NCI-H345 treated with DMSO at 0.1 percent for 48 hours (cell line): ENCODE measurements around the gene TUT4.

Experiments
- DNase-seq: peaks from one replicate; lab custom pipeline; 2025; ENCODE audit not compliant: unreplicated experiment; lab: John Stamatoyannopoulos, UW

Gene TUT4

GRCh38 chr1:52571783-52572182 lies 18.9 kb upstream of the TUT4 start:
- no peak for DNase-seq

- DNase-seq = no peak
Measured at GRCh38 chr1:52569449-52570210, 16.7 kb upstream of the TUT4 start.

DNA sequence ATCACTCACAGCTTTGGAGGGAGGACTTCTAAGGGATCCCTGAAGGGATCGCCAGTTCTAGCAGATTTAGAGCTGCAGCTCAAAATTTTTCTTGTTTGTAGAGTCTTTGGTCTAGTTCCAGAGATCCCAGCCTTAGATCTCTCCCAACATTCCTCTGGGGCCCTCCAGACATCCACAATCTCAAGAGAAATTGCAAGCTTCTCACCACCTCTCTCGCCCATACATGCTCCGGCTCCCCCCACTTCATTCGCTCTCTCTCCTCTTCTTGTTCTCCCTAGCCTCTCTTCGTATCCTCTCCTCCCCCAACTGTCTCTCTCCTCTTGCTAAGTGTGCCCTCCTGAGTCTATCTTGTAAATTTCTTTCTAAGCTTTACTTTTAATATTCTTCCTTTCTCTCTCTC lies 15.1 kb upstream of the TUT4 start:
- no peak for DNase-seq

DNA sequence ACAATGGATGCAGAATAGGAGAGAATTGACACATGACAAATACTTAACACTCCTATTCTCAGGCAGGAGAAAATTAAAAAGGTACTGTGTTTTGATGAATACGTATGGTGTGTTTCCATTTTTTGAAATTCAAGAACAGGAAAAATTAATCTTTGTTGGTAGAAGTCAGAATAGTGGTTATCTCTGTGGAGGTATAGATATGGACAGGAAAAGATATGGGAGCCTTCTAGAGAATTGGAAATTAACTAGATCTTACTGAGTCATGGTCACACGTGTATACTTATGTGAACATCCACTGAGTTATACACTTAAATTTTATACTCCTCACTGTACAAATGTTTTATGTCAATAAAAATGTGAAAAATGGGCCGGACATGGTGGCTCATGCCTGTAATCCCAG lies 9.9 kb upstream of the TUT4 start:
- no peak for DNase-seq

GRCh38 chr1:52559875-52560274 lies 7.0 kb upstream of the TUT4 start:
- no peak for DNase-seq

DNA sequence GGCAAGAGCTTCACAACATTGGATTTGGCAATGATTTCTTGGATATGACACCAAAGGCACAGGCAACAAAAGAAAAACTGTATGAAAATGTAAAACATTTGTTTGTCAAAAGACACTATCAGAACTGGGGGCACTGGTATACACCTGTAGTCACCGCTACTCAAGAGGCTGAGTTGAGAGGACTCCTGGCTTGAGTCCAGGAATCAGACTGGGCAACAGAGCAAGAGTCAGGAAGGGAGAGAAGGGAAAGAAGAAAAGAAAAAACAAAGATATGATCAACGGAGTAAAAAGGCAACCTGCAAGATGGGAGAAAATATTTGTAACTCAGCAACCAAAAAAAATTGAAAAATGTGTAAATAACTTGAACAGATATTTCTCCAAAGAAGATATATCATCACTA lies 6.0 kb upstream of the TUT4 start:
- peak; percentile 30 for DNase-seq

GRCh38 chr1:52556641-52557360 lies 3.9 kb upstream of the TUT4 start:
- DNase-seq = peak; percentile 19

DNA sequence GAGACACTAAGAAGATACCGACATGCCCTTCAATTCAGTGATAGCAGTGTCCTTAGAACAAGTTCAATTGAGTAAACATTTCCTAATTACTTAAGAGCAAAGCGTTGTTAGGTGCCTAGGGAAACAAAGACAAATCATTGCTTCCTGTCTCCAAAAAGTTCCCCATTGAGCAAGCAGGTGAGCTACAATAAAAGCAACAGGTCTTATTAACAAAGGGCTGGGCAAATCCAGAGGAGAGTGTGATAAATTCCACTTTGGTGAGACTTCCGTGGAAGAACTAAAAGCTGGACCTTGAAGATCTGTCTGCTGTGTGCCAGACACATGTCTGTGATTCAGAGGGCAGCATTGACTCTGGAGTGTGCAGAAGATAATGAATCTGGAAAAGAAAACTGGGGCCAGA lies 1.9 kb upstream of the TUT4 start:
- peak; percentile 61 for DNase-seq

GRCh38 chr1:52554267-52554640 lies 1.4 kb upstream of the TUT4 start:
- DNase-seq = no peak

GRCh38 chr1:52553362-52554266 lies 722 bp upstream of the TUT4 start:
- peak; percentile 49 for DNase-seq

GRCh38 chr1:52552236-52552504 lies 722 bp downstream of the TUT4 start:
- DNase-seq = peak; percentile 33

DNA sequence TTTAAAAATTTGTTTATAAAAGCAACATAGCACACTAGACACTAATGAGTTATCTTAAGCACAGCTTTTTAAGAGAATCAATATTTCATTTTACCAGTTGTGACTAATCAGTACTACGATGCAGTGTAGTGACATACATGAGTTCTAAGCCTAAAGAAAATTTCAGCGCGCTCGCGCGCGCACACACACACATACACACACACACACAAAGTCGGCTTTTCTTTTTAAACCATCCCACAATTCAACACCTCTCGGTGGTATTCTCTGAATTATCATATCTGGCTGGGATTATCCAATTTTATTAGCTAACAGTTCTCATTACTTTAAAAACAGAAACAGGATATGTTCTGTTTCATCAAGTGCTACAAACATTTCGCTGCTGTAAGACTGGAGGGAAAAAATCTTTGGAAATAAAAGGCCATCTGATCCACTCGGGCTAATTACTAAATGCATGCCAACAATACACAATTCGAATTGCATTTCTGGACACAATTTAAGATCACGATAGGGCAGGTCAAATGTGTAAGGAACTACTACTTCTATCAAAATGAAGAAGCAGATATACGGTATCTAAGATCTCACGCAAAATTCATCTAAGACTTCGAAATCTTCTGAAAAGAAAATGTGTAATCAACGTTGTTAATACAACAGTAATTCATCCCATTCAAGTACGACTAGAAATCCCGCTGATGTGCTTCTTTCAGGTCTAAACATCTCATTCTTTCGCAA lies 1.2 kb downstream of the TUT4 start:
- DNase-seq = no peak

GRCh38 chr1:52550447-52550846 lies 2.4 kb downstream of the TUT4 start:
- DNase-seq = no peak

- no peak for DNase-seq
Measured at GRCh38 chr1:52549267-52549666, 3.6 kb downstream of the TUT4 start.

DNA sequence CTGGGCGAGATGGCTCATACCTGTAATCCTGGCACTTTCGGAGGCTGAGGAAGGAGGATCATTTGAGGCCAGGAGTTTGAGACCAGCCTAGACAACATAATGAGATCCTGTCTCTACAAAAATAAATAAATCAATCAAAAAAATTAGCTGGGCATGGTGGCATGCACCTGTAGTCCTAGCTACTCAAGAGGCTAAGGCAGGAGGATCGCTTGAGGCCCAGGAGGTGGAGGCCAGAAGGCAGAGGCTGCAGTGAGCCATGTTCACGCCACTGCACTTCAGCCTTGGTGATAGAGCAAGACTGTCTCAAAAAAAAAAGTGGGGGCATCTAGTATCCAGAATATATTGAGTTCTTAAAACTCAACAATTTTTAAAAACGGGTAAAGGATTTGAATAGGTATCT lies 6.0 kb downstream of the TUT4 start:
- no peak for DNase-seq

- DNase-seq = no peak
Measured at GRCh38 chr1:52544665-52545525, 8.0 kb downstream of the TUT4 start.

DNA sequence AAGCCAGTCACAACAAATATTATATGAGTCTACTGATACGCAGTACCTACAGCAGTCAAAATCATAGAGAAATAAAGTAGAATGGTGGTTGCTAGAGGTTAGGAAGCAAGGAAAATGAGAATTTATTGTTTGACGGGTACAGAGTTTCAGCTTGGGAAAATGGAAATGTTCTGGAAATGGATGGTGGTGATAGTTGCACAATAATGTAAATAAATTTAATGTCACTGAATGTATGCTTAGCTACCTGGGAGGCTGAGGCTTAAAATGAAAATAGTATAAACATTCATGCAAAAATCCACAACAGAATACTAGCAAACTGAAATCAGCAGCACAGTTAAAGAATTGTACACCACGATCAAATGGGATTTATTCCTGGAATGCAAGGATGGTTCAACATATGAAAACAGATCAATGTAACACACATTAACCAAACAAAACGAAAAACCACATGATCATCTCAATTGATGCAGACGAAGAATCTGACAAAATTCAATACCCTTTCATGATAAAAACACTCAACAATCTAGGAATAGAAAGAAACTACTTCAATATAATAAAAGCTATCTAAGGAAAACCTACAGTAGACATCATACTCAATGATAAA lies 10.7 kb downstream of the TUT4 start:
- no peak for DNase-seq

GRCh38 chr1:52534928-52535764 lies 17.7 kb downstream of the TUT4 start:
- no peak for DNase-seq

DNA sequence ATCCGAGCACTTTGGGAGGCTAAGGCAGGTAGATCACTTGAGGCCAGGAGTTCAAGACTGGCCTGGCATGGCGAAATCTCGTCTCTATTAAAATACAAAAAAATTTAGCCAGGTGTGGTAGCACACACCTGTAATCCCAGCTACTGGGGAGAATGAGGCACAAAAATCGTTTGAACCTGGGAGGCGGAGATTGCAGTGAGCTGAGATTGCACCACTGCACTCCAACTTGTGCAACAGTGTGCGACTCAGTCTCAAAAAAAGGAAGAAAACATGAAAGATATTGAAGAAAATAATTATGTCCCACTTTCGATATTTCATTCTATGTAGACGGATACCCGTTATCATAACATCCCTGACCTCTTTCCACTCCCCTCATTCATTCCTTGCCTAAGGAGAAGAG lies 19.2 kb downstream of the TUT4 start:
- no peak for DNase-seq
